MCF 10A (cell line): ENCODE measurements around the gene SLC13A4. TPM values are rescaled to one million over a fixed set of nuclear protein-coding genes. Genes with fewer than 3 reads are reported as not detected.

ENCODE experiments used
- BruUV-seq: library from RNA; stranded (reverse); fragments of 400-500 nt; replicated peaks from 2 replicates; lab custom pipeline; 2021; lab: Mats Ljungman, UMichigan
- CTCF ChIA-PET: fragments of 300-600 bp; sonication (Branson Sonifier 250); formaldehyde crosslinking; extraction: SDS; loops from one replicate; lab custom pipeline; 2021; ENCODE audit warnings: antibody characterized with exemption, inconsistent platforms; lab: Yijun Ruan, JAX
- POLR2A ChIA-PET: fragments of 300-600, 350-650 bp; sonication (Branson Sonifier 250); formaldehyde crosslinking; extraction: SDS; loops from one replicate; lab custom pipeline; 2020; ENCODE audit warnings: antibody characterized with exemption, inconsistent platforms; lab: Yijun Ruan, JAX
- DNase-seq: peaks from one replicate; pipeline ENCODE4 v3.0.0-alpha.2; 2018; ENCODE audit not compliant: unreplicated experiment
- H3K27ac Mint-ChIP-seq: one replicate; pipeline ENCODE4 v1.8.0; 2022; ENCODE audit warnings: mild to moderate bottlenecking, low read depth, mixed read lengths; ENCODE audit not compliant: unreplicated experiment
- H3K27me3 Mint-ChIP-seq: one replicate; pipeline ENCODE4 v1.8.0; 2022; ENCODE audit warnings: mixed read lengths; ENCODE audit not compliant: insufficient read depth, unreplicated experiment
- H3K36me3 Mint-ChIP-seq: one replicate; pipeline ENCODE4 v1.8.0; 2022; ENCODE audit warnings: mild to moderate bottlenecking, moderate library complexity, mixed read lengths; ENCODE audit not compliant: insufficient read depth, unreplicated experiment
- H3K4me1 Mint-ChIP-seq: one replicate; pipeline ENCODE4 v1.8.0; 2022; ENCODE audit warnings: mixed read lengths; ENCODE audit not compliant: insufficient read depth, unreplicated experiment
- H3K4me3 Mint-ChIP-seq: one replicate; pipeline ENCODE4 v1.8.0; 2022; ENCODE audit warnings: mild to moderate bottlenecking, moderate library complexity, mixed read lengths; ENCODE audit not compliant: unreplicated experiment
- H3K9me3 Mint-ChIP-seq: one replicate; pipeline ENCODE4 v1.8.0; 2022; ENCODE audit warnings: mixed read lengths; ENCODE audit not compliant: unreplicated experiment
- intact Hi-C: fragments of 100-400 bp; cut with micrococcal nuclease; formaldehyde crosslinking; loops from 2 replicates; pipeline ENCODE4 v1.14.1; 2022
- total RNA-seq: library from RNA; stranded (reverse); gene quantifications from 2 replicates; pipeline ENCODE4 v1.2.3, GENCODE V29; 2022
- TF ChIP-seq, protein P1 (sequence below): fragments of 200-600 bp; IDR thresholded peaks from one replicate; pipeline ENCODE4 v1.8.0; 2022; ENCODE audit warnings: antibody characterized with exemption, mild to moderate bottlenecking; ENCODE audit not compliant: unreplicated experiment

SLC13A4 gene
- total RNA-seq, 1 experiment from 2014 or later = not detected

DNA sequence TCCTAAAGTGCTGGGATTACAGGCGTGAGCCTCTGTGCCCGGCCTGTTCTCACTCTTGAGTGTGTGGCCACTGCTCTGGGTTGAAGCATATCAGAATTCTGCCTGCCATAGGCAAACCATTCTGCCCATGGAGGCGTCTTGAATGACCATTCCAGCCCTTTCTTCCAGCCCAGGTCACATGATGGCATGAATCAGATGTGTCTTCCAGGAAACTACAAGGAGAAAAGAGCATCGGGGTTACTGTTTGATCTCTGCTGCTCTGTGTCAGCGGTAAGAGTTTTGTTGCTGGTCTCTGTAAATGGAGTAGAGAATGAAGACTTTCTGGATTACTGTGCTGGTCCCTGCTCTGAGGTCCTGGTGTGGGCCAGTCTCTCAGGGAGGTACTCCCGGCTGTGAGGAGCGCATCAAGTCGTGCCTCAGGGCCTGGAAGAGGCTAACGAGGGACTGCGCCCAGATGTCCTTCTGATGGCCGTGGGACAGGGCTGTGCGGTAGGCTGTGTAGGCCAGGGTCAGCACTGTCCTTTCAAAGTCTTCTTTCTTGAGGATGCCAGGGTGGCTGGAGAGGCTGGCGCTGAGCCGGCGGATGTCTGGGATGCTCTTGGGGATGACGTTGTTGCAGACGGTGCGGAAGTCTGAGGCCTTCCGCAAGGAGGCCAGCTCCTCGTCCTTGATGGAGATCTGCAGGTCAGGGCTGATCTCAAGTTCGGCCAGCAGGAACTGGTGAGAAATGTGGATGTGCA, 5.8 kb upstream of the SLC13A4 start:
- CTCF ChIA-PET = interaction anchor here (0.6 to 1.5 kb wide), 3 partner anchors 22 to 460 kb away, joined by 4 to 7 read pairs (median 5); no protein-coding TSS in a partner anchor
- Mint-ChIP-seq H3K27me3 (no peaks in the 10 kb centered on the region), H3K4me1 (no peaks in the 10 kb centered on the region), H3K27ac (no peak overlapping the region), H3K36me3 (no peaks in the 10 kb centered on the region), H3K9me3 (no peaks in the 10 kb centered on the region), H3K4me3 (no peak overlapping the region)
- no TSS peak for BruUV-seq
- no peak for DNase-seq
- POLR2A ChIA-PET = no interaction called here
- intact Hi-C loops = no loop called here
- TF ChIP-seq, protein P1, sequence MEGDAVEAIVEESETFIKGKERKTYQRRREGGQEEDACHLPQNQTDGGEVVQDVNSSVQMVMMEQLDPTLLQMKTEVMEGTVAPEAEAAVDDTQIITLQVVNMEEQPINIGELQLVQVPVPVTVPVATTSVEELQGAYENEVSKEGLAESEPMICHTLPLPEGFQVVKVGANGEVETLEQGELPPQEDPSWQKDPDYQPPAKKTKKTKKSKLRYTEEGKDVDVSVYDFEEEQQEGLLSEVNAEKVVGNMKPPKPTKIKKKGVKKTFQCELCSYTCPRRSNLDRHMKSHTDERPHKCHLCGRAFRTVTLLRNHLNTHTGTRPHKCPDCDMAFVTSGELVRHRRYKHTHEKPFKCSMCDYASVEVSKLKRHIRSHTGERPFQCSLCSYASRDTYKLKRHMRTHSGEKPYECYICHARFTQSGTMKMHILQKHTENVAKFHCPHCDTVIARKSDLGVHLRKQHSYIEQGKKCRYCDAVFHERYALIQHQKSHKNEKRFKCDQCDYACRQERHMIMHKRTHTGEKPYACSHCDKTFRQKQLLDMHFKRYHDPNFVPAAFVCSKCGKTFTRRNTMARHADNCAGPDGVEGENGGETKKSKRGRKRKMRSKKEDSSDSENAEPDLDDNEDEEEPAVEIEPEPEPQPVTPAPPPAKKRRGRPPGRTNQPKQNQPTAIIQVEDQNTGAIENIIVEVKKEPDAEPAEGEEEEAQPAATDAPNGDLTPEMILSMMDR = no peak

DNA sequence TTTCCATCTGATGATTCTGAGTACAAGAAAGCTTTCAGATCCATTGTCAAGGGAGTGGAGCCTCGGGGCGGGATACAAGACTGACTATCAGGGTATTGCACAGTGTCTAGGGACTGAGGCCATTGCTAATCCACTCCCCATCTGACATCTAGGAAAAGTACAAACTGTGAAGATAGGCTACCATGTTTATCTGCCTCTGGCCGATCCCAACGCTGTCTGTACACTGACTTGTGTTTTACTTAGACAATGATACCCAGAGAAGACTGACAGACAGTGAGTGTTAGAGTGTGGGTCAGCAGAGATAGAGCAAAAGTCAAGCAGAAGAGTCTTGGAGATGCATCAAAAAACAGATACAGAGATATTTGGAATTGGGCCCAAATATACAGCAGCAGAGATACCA, 3.1 kb upstream of the SLC13A4 start:
- Mint-ChIP-seq H3K4me3 (no peak overlapping the region), H3K27ac (no peak overlapping the region), H3K4me1 (no peaks in the 10 kb centered on the region), H3K27me3 (no peaks in the 10 kb centered on the region), H3K9me3 (no peaks in the 10 kb centered on the region), H3K36me3 (no peaks in the 10 kb centered on the region)
- BruUV-seq = no TSS peak
- TF ChIP-seq, protein P1 = no peak
- CTCF ChIA-PET = no interaction called here
- intact Hi-C loops = no loop called here
- no peak for DNase-seq
- POLR2A ChIA-PET = no interaction called here

GRCh38 chr7:135729230-135729629, 1.2 kb upstream of the SLC13A4 start:
- no peaks in the 10 kb centered on the region for H3K9me3 Mint-ChIP-seq
- TF ChIP-seq, protein P1 = no peak
- no TSS peak for BruUV-seq
- no peaks in the 10 kb centered on the region for H3K27me3 Mint-ChIP-seq
- intact Hi-C loops = no loop called here
- no peaks in the 10 kb centered on the region for H3K36me3 Mint-ChIP-seq
- ChIA-PET CTCF (interaction anchor here (0.6 to 1.2 kb wide), 3 partner anchors 12 to 40 kb away, joined by 3 to 8 read pairs (median 5); no protein-coding TSS in a partner anchor), POLR2A (no interaction called here)
- no peak overlapping the region for H3K27ac Mint-ChIP-seq
- H3K4me1 Mint-ChIP-seq = no peaks in the 10 kb centered on the region
- H3K4me3 Mint-ChIP-seq = no peak overlapping the region
- no peak for DNase-seq

DNA sequence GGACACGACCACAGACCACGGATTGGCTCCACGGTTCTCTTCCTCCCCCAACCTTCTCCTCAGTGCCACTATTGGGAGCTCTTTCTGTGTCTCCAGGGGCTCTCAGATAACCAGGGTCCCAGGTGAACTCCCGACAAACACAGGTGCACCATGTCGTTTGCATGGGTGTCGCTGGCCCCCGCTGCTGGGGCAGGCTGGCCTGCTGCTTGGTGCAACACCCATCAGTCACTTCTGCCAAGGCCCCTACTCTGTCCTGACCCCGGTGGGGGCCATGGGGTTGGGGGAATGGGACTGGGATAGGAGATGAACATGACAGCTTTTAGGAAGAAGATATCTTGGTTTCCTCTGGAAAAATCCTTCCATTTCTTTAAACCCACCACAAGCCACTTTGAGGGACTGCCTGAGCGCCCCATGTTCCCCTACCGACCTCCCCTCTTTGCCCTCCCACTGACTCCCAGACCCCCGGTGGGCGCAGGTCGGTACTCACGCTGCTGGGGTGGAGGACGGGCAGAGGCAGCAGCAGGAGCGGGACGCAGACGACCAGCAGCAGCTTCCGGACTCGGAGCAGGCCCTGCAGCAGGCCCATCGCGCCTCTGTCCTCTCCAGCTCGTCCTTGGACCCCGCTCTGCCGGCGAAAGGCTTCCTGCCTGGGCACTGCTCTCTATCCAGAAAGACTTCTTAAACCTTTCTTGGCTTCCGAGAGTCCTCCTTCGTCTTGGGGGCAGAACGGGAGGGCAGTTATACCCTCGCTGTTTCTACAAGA, 894 bp downstream of the SLC13A4 start:
- H3K4me3 Mint-ChIP-seq = no peak overlapping the region
- no peaks in the 10 kb centered on the region for H3K36me3 Mint-ChIP-seq
- POLR2A ChIA-PET = no interaction called here
- H3K9me3 Mint-ChIP-seq = no peaks in the 10 kb centered on the region
- no peak for DNase-seq
- CTCF ChIA-PET = interaction anchor here (0.8 to 2.4 kb wide), 2 partner anchors 13 to 17 kb away, joined by 3 to 7 read pairs; no protein-coding TSS in a partner anchor
- no peaks in the 10 kb centered on the region for H3K4me1 Mint-ChIP-seq
- TF ChIP-seq, protein P1 = no peak
- H3K27ac Mint-ChIP-seq = no peak overlapping the region
- BruUV-seq = no TSS peak
- no peaks in the 10 kb centered on the region for H3K27me3 Mint-ChIP-seq
- intact Hi-C loops = no loop called here
